ENCODE results near the gene CAMSAP2.
A peak's percentile ranks its signal among the peaks of the same experiment; 100 is the strongest.

The CAMSAP2 gene

GRCh38 chr1:200845360-200845759 is 106.7 kb downstream of the CAMSAP2 start:
- DNase-seq, result no peak

- DNase-seq, result no peak
Observed at GRCh38 chr1:200846398-200846797, 107.7 kb downstream of the CAMSAP2 start.

GRCh38 chr1:200849430-200849829 is 110.7 kb downstream of the CAMSAP2 start:
- DNase-seq, result no peak

GRCh38 chr1:200850554-200850953 is 111.9 kb downstream of the CAMSAP2 start:
- DNase-seq, result no peak

- DNase-seq, result no peak
Observed at GRCh38 chr1:200856716-200857357, 118.1 kb downstream of the CAMSAP2 start.

- no peak for DNase-seq
Observed at GRCh38 chr1:200857804-200858203, 119.1 kb downstream of the CAMSAP2 start.

GRCh38 chr1:200861937-200862647 is 123.4 kb downstream of the CAMSAP2 start:
- no peak for DNase-seq

GRCh38 chr1:200862713-200863415 is 124.2 kb downstream of the CAMSAP2 start:
- no peak for DNase-seq

- DNase-seq, result no peak
Observed at GRCh38 chr1:200866116-200866515, 127.4 kb downstream of the CAMSAP2 start.

- no peak for DNase-seq
Observed at GRCh38 chr1:200866521-200866920, 127.8 kb downstream of the CAMSAP2 start.

GRCh38 chr1:200867018-200867811 is 128.5 kb downstream of the CAMSAP2 start:
- DNase-seq, result no peak

- DNase-seq, result no peak
Observed at GRCh38 chr1:200869376-200869752, 130.7 kb downstream of the CAMSAP2 start.

GRCh38 chr1:200869753-200870391 is 131.2 kb downstream of the CAMSAP2 start:
- no peak for DNase-seq

- DNase-seq, result no peak
Observed at GRCh38 chr1:200872446-200873115, 133.9 kb downstream of the CAMSAP2 start, which contains the start of gene GPR25. TSS of gene GPR25 (plus strand) at chr1:200872981. CDS start at chr1:200873038, 57 bp downstream.

- peak in 1 of 14 donors; percentile 6 for DNase-seq
Observed at GRCh38 chr1:200873116-200873670, 134.5 kb downstream of the CAMSAP2 start.

- DNase-seq, result no peak
Observed at GRCh38 chr1:200873671-200874397, 135.1 kb downstream of the CAMSAP2 start.

- DNase-seq, result no peak
Observed at GRCh38 chr1:200874694-200875093, 136.0 kb downstream of the CAMSAP2 start.

- no peak for DNase-seq
Observed at GRCh38 chr1:200875416-200875815, 136.7 kb downstream of the CAMSAP2 start.

GRCh38 chr1:200877010-200877409 is 138.3 kb downstream of the CAMSAP2 start:
- no peak for DNase-seq

- DNase-seq, result no peak
Observed at GRCh38 chr1:200877839-200878551, 139.3 kb downstream of the CAMSAP2 start.
